Measurements from ENCODE around the gene ZNF366.

The ZNF366 gene

GRCh38 chr5:72439192-72439591 is 68.0 kb downstream of the ZNF366 start:
- Mint-ChIP-seq H3K27me3 (peaks cover 8% of the 10 kb centered on the region), H3K4me3 (no peak overlapping the region)
- CTCF ChIA-PET: no interaction called here

GRCh38 chr5:72438141-72438540 is 69.1 kb downstream of the ZNF366 start:
- no peaks in the 10 kb centered on the region for H3K4me1 Mint-ChIP-seq
- no peaks in the 10 kb centered on the region for H3K36me3 Mint-ChIP-seq
- no peak for DNase-seq
- no peak overlapping the region for H3K27ac Mint-ChIP-seq
- CTCF ChIA-PET: no interaction called here
- H3K9me3 Mint-ChIP-seq: no peaks in the 10 kb centered on the region
- no peak overlapping the region for H3K4me3 Mint-ChIP-seq
- peaks cover 4% of the 10 kb centered on the region for H3K27me3 Mint-ChIP-seq

More at GRCh38 chr5:72439192-72439591, 68.0 kb downstream of the ZNF366 start:
- Mint-ChIP-seq H3K9me3 (no peaks in the 10 kb centered on the region), H3K4me1 (no peaks in the 10 kb centered on the region), H3K36me3 (no peaks in the 10 kb centered on the region), H3K27ac (no peak overlapping the region)
- DNase-seq: no peak

- CTCF ChIA-PET: no interaction called here
- no peak overlapping the region for H3K27ac Mint-ChIP-seq
- H3K9me3 Mint-ChIP-seq: no peaks in the 10 kb centered on the region
- no peaks in the 10 kb centered on the region for H3K36me3 Mint-ChIP-seq
- peaks cover 4% of the 10 kb centered on the region for H3K27me3 Mint-ChIP-seq
- H3K4me1 Mint-ChIP-seq: no peaks in the 10 kb centered on the region
- no peak overlapping the region for H3K4me3 Mint-ChIP-seq
- no peak for DNase-seq
Observed at GRCh38 chr5:72436796-72437471, 70.3 kb downstream of the ZNF366 start.

GRCh38 chr5:72434781-72435437 is 72.3 kb downstream of the ZNF366 start:
- no peaks in the 10 kb centered on the region for H3K9me3 Mint-ChIP-seq
- H3K27me3 Mint-ChIP-seq: peaks cover 11% of the 10 kb centered on the region
- H3K27ac Mint-ChIP-seq: no peak overlapping the region
- H3K4me3 Mint-ChIP-seq: no peak overlapping the region
- H3K4me1 Mint-ChIP-seq: no peaks in the 10 kb centered on the region
- no peak for DNase-seq
- H3K36me3 Mint-ChIP-seq: no peaks in the 10 kb centered on the region
- CTCF ChIA-PET: no interaction called here

GRCh38 chr5:72434056-72434780 is 73.0 kb downstream of the ZNF366 start:
- Mint-ChIP-seq H3K27me3 (peaks cover 11% of the 10 kb centered on the region), H3K27ac (no peak overlapping the region), H3K4me1 (no peaks in the 10 kb centered on the region), H3K4me3 (no peak overlapping the region), H3K9me3 (no peaks in the 10 kb centered on the region), H3K36me3 (no peaks in the 10 kb centered on the region)
- DNase-seq: no peak
- CTCF ChIA-PET: no interaction called here

- CTCF ChIA-PET: no interaction called here
- Mint-ChIP-seq H3K4me3 (no peak overlapping the region), H3K9me3 (no peaks in the 10 kb centered on the region), H3K27ac (no peak overlapping the region), H3K27me3 (peaks cover 11% of the 10 kb centered on the region), H3K36me3 (no peaks in the 10 kb centered on the region), H3K4me1 (no peaks in the 10 kb centered on the region)
- no peak for DNase-seq
Observed at GRCh38 chr5:72433522-72433921, 73.7 kb downstream of the ZNF366 start.

GRCh38 chr5:72428669-72429068 is 78.5 kb downstream of the ZNF366 start:
- no peaks in the 10 kb centered on the region for H3K9me3 Mint-ChIP-seq
- CTCF ChIA-PET: no interaction called here
- no peaks in the 10 kb centered on the region for H3K36me3 Mint-ChIP-seq
- no peaks in the 10 kb centered on the region for H3K4me1 Mint-ChIP-seq
- no peak for DNase-seq
- no peak overlapping the region for H3K4me3 Mint-ChIP-seq
- H3K27me3 Mint-ChIP-seq: peaks cover 12% of the 10 kb centered on the region
- no peak overlapping the region for H3K27ac Mint-ChIP-seq

GRCh38 chr5:72427488-72428437 is 79.4 kb downstream of the ZNF366 start:
- no peak for DNase-seq
- Mint-ChIP-seq H3K27ac (no peak overlapping the region), H3K4me1 (no peaks in the 10 kb centered on the region), H3K36me3 (no peaks in the 10 kb centered on the region), H3K4me3 (no peak overlapping the region), H3K9me3 (no peaks in the 10 kb centered on the region), H3K27me3 (peaks cover 12% of the 10 kb centered on the region)
- CTCF ChIA-PET: no interaction called here

GRCh38 chr5:72427016-72427415 is 80.2 kb downstream of the ZNF366 start:
- H3K36me3 Mint-ChIP-seq: no peaks in the 10 kb centered on the region
- no peaks in the 10 kb centered on the region for H3K4me1 Mint-ChIP-seq
- peaks cover 12% of the 10 kb centered on the region for H3K27me3 Mint-ChIP-seq
- no peak for DNase-seq
- CTCF ChIA-PET: no interaction called here
- no peak overlapping the region for H3K27ac Mint-ChIP-seq
- H3K4me3 Mint-ChIP-seq: no peak overlapping the region
- H3K9me3 Mint-ChIP-seq: no peaks in the 10 kb centered on the region

GRCh38 chr5:72426019-72426418 is 81.2 kb downstream of the ZNF366 start:
- no peak for DNase-seq
- no peak overlapping the region for H3K4me3 Mint-ChIP-seq
- no peaks in the 10 kb centered on the region for H3K36me3 Mint-ChIP-seq
- H3K9me3 Mint-ChIP-seq: no peaks in the 10 kb centered on the region
- no peak overlapping the region for H3K27ac Mint-ChIP-seq
- no peaks in the 10 kb centered on the region for H3K4me1 Mint-ChIP-seq
- peaks cover 10% of the 10 kb centered on the region for H3K27me3 Mint-ChIP-seq
- CTCF ChIA-PET: no interaction called here

- DNase-seq: no peak
- Mint-ChIP-seq H3K4me3 (no peak overlapping the region), H3K36me3 (no peaks in the 10 kb centered on the region), H3K9me3 (peaks cover 2% of the 10 kb centered on the region), H3K27ac (no peak overlapping the region), H3K27me3 (no peaks in the 10 kb centered on the region), H3K4me1 (no peaks in the 10 kb centered on the region)
- CTCF ChIA-PET: no interaction called here
Observed at GRCh38 chr5:72418271-72418670, 88.9 kb downstream of the ZNF366 start.

- no peak for DNase-seq
- Mint-ChIP-seq H3K27ac (no peak overlapping the region), H3K9me3 (peaks cover 2% of the 10 kb centered on the region), H3K36me3 (no peaks in the 10 kb centered on the region), H3K4me1 (no peaks in the 10 kb centered on the region), H3K27me3 (no peaks in the 10 kb centered on the region), H3K4me3 (no peak overlapping the region)
- CTCF ChIA-PET: no interaction called here
Observed at GRCh38 chr5:72417333-72418062, 89.7 kb downstream of the ZNF366 start.

GRCh38 chr5:72415616-72416325 is 91.4 kb downstream of the ZNF366 start:
- H3K4me1 Mint-ChIP-seq: no peaks in the 10 kb centered on the region
- H3K4me3 Mint-ChIP-seq: no peak overlapping the region
- no peaks in the 10 kb centered on the region for H3K27me3 Mint-ChIP-seq
- H3K27ac Mint-ChIP-seq: no peak overlapping the region
- no peaks in the 10 kb centered on the region for H3K36me3 Mint-ChIP-seq
- DNase-seq: no peak
- peaks cover 2% of the 10 kb centered on the region for H3K9me3 Mint-ChIP-seq
- CTCF ChIA-PET: interaction anchor here (0.6 kb wide), 1 partner anchor 551 kb away, joined by 3 read pairs; no protein-coding TSS in a partner anchor
